Stomach (tissue), 9 donors: Measurements from ENCODE around the gene PYDC2. TPM values are rescaled to one million over a fixed set of nuclear protein-coding genes. Genes with fewer than 3 reads are reported as not detected.
A peak's percentile ranks its signal among the peaks of the same experiment; 100 is the strongest.

Source experiments
- DNase-seq, 2 donors: peaks; one replicate each; pipeline versions ENCODE4 v3.0.0 to v3.0.0-alpha.2; 2013 to 2019
- H3K27ac ChIP-seq, 5 donors: fragments of 200-600 bp in 4 of 5; sonication (generic) in 4 of 5; one replicate each; pipeline ENCODE4 v1.5.1; 2013 to 2019; ENCODE audit warnings: mild to moderate bottlenecking in 1 of 5, moderate library complexity in 1 of 5
- H3K27me3 ChIP-seq, 3 donors: fragments of 200-600 bp; sonication (generic); one replicate each; pipeline ENCODE4 v1.5.1; 2017 to 2019; ENCODE audit warnings: mixed run types in 1 of 3
- H3K36me3 ChIP-seq, 4 donors: fragments of 200-600 bp; sonication (generic); 1 replicate in 3 of 4; 2 replicates in 1 of 4; pipeline ENCODE4 v1.5.1; 2016 to 2019
- H3K4me1 ChIP-seq, 4 donors: fragments of 200-600 bp; sonication (generic); one replicate each; pipeline ENCODE4 v1.5.1; 2016 to 2019
- H3K4me3 ChIP-seq, 4 donors: fragments of 200-600 bp; sonication (generic) in 3 of 4; one replicate each; pipeline ENCODE4 v1.5.1; 2016 to 2019; ENCODE audit warnings: mild to moderate bottlenecking in 1 of 4
- H3K9me3 ChIP-seq, 4 donors: fragments of 200-600 bp; sonication (generic); one replicate each; pipeline ENCODE4 v1.5.1; 2016 to 2019
- EP300 ChIP-seq: sonication (generic); formaldehyde crosslinking; IDR thresholded peaks from one replicate; pipeline ENCODE4 v1.6.1; 2017; ENCODE audit warnings: antibody characterized with exemption
- POLR2A ChIP-seq, 4 donors: fragments of 450-650 bp; IDR thresholded peaks; one replicate each; pipeline ENCODE4 v1.6.1; 2016; ENCODE audit warnings: antibody characterized with exemption in 4 of 4, control low read depth in 2 of 4, mild to moderate bottlenecking in 1 of 4, moderate library complexity in 1 of 4
- POLR2AphosphoS5 ChIP-seq, 3 donors: sonication (generic); formaldehyde crosslinking; IDR thresholded peaks; one replicate each; pipeline ENCODE4 v1.6.1; 2016; ENCODE audit warnings: antibody characterized with exemption in 3 of 3
- WGBS, 5 donors: extraction: QIAGEN DNeasy Blood & Tissue Kit in 3 of 5; methylation state at CpG; one replicate each; pipeline versions ENCODE4 v1.1.5 to v1.1.7; 2013 to 2018; 5-methylcytosine and 5-hydroxymethylcytosine counted together
- intact Hi-C: fragments of 100-400 bp; cut with DNase I; formaldehyde crosslinking; loops from one replicate; pipeline ENCODE4 v1.15.1; 2023; ENCODE audit warnings: low total_unique reads
- polyA plus RNA-seq, 3 donors: library from polyadenylated mRNA; stranded (reverse); fragments of 200-250 nt; gene quantifications; one replicate each; pipeline ENCODE4 v1.2.3, GENCODE V29; 2013
- total RNA-seq, 5 donors: library from RNA; depleted of rRNA; stranded (reverse); fragments of >200 nt; gene quantifications; one replicate each; pipeline versions ENCODE4 v1.1.0 to v1.2.3, GENCODE V29; 2014 to 2016
- TF ChIP-seq, protein P1 (sequence below), 7 experiments: fragments of 450-650 bp in 4 of 7; fragments of 200-600 bp in 3 of 7; sonication (generic) in 3 of 7; IDR thresholded peaks; one replicate each; pipeline ENCODE4 v1.5.1; 2016 to 2019; ENCODE audit warnings: antibody characterized with exemption in 7 of 7, control low read depth in 2 of 7, mild to moderate bottlenecking in 1 of 7
- donor health status: healthy with polysubstance abuse.
- donor health status: Bipolar disorder and iron deficiency.
- donor health status: healthy.

PYDC2 gene
- total and polyA plus RNA-seq, 8 donors = not detected

DNA sequence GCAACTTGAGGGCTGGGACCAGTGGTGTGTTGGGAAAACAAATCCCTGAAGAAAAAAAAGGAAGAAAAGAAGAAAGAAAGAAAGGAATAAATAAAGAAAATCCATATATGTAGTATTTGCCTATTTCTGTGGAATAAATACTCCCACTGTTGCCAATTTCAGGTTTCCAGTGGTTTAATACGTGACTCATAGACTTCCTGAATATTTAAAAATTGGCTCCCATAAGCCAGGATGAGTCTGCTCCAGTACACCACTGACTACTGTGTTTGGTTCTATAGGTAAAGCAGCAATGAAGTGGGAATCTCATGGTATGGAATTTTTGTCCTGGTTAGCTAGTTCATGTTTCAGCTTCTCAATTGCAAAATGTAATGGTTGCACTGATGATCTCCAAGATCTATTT is 31.6 kb downstream of the PYDC2 start:
- DNase-seq = no peak
- intact Hi-C loops = no loop called here
- Histone ChIP-seq H3K36me3 (no peaks in the 10 kb centered on the region), H3K27me3 (no peaks in the 10 kb centered on the region), H3K4me1 (no peaks in the 10 kb centered on the region), H3K4me3 (no peak overlapping the region), H3K27ac (no peak overlapping the region), H3K9me3 (no peaks in the 10 kb centered on the region)
- TF ChIP-seq POLR2AphosphoS5 (IDR thresholded peaks at IDR 0.05) (no peak), EP300 (no peak), POLR2A (IDR thresholded peaks at IDR 0.05) (no peak)
- TF ChIP-seq, protein P1, sequence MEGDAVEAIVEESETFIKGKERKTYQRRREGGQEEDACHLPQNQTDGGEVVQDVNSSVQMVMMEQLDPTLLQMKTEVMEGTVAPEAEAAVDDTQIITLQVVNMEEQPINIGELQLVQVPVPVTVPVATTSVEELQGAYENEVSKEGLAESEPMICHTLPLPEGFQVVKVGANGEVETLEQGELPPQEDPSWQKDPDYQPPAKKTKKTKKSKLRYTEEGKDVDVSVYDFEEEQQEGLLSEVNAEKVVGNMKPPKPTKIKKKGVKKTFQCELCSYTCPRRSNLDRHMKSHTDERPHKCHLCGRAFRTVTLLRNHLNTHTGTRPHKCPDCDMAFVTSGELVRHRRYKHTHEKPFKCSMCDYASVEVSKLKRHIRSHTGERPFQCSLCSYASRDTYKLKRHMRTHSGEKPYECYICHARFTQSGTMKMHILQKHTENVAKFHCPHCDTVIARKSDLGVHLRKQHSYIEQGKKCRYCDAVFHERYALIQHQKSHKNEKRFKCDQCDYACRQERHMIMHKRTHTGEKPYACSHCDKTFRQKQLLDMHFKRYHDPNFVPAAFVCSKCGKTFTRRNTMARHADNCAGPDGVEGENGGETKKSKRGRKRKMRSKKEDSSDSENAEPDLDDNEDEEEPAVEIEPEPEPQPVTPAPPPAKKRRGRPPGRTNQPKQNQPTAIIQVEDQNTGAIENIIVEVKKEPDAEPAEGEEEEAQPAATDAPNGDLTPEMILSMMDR (IDR thresholded peaks at IDR 0.05) = no peak
- 59 to 83% (median 64%) methylated on average over 1 of the region's 1 CpG for WGBS, 5 donors

DNA sequence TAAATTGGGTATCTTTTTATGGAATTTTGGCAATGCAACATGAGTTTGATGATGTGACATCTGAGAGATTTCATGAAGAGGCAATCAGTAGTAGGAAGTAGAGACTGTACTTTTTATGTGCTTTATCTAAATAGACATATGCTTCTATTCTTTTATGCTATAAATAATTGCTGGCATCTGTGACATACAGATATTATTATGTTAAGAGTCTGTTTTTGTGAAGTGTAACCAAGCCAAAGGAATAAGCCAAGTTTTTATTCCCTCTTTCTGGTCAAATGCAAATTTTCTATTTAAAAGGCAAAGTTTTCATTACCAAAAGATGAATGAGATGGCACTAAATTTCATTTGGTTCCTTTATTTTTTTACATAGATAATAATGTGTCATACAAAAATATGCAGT is 32.4 kb downstream of the PYDC2 start:
- H3K9me3 ChIP-seq = no peaks in the 10 kb centered on the region
- H3K4me3 ChIP-seq = no peak overlapping the region
- TF ChIP-seq POLR2AphosphoS5 (IDR thresholded peaks at IDR 0.05) = no peak
- TF ChIP-seq, protein P1 (IDR thresholded peaks at IDR 0.05) = no peak
- no peak for TF ChIP-seq EP300
- TF ChIP-seq POLR2A (IDR thresholded peaks at IDR 0.05) = no peak
- no peaks in the 10 kb centered on the region for H3K36me3 ChIP-seq
- H3K4me1 ChIP-seq = no peaks in the 10 kb centered on the region
- no peaks in the 10 kb centered on the region for H3K27me3 ChIP-seq
- DNase-seq = no peak
- intact Hi-C loops = no loop called here
- H3K27ac ChIP-seq = no peak overlapping the region

DNA sequence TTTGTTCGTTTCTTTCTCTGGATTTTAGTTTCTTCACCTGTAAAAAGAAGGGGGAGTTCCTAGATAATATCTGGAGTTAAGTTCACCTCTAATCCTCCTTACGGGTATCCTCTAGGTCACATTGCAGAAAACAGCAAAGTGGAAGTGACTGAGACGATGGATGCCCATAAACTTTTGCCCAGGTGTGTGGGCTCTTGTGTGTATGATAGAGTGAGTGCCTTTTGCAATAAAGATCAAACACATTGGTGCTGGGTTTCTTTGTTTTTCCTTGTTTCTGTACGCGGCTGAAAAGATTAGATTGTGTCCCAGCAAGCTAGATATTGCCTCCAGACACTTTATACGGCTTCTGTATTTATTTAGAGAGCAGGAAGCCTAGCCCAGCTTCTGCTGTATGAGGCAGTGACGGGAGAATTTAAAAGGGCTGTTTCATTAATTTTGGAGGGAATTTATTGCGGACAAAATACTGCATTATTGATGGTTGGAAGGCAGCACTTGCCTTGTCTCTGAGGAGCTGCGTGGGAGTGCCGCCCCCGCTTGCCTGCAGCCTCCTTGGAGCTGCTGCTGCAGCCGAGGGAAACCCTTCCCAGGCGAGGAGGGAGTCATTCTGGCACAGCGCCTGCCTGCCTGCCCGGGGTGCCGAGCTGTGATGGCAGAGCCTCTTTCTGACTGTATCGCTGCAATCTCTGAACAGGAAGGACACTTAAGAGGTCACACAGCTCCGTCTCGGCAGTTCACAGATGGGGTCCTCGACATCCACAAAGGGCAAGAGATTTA is 38.5 kb downstream of the PYDC2 start:
- Histone ChIP-seq H3K36me3 (no peaks in the 10 kb centered on the region), H3K9me3 (no peaks in the 10 kb centered on the region), H3K4me1 (peaks cover 0 to 11% (median 7%) of the 10 kb centered on the region in 4 donors), H3K27ac (no peak overlapping the region), H3K27me3 (no peaks in the 10 kb centered on the region), H3K4me3 (peak overlapping the region in 1 of 4 donors; percentile 8)
- 11 to 19% (median 13%) methylated on average over 17 to 20 of the region's 20 CpGs for WGBS, 5 donors
- intact Hi-C loops = no loop called here
- TF ChIP-seq, protein P1 (IDR thresholded peaks at IDR 0.05) = no peak
- no peak for TF ChIP-seq POLR2AphosphoS5 (IDR thresholded peaks at IDR 0.05)
- TF ChIP-seq POLR2A (IDR thresholded peaks at IDR 0.05) = no peak
- no peak for TF ChIP-seq EP300
- DNase-seq = peak; percentile 36 to 65

DNA sequence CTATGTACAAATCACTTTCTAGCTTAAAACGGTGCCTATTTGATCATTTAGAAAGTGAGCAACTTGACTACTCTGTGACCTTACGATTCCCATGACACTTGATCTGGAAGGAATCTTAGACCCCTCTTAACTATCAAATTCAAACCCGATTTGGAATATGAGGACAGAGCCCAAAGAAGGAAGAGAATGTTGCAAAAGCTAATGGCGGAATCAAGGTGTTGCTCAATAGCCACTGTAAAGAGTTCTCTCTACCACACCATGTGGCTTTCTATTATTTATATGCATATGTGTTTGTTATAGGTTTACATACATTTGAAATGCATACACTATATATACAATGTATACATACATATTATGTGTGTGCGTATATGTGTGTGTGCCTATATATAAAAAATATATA is 39.9 kb downstream of the PYDC2 start:
- Histone ChIP-seq H3K27ac (no peak overlapping the region), H3K4me1 (peaks cover 0 to 11% (median 7%) of the 10 kb centered on the region in 4 donors), H3K4me3 (no peak overlapping the region), H3K9me3 (no peaks in the 10 kb centered on the region), H3K36me3 (no peaks in the 10 kb centered on the region), H3K27me3 (no peaks in the 10 kb centered on the region)
- 88 to 94% (median 91%) methylated on average over 5 of the region's 5 CpGs for WGBS, 5 donors
- intact Hi-C loops = no loop called here
- TF ChIP-seq POLR2AphosphoS5 (IDR thresholded peaks at IDR 0.05) = no peak
- no peak for DNase-seq

DNA sequence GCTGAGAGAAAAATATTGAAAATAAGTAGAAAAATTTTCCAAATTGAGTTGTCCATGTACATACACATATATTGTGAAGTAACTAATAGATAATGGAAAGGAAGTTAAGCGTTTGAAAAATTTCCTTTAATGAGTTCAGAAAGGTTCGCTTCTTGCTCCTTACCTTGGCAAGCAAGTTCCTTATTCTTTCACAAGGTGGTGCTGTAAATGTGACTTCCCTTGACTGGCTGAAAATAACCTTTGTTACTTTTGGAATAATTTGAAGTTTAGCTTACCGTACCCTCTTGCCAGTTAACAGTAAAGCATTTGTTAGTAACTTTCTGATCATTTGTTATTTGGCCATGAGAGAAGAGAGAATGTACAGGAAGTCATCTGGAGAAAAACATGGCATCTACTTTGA is 41.6 kb downstream of the PYDC2 start:
- no peak for TF ChIP-seq EP300
- TF ChIP-seq POLR2AphosphoS5 (IDR thresholded peaks at IDR 0.05) = no peak
- no peak for TF ChIP-seq POLR2A (IDR thresholded peaks at IDR 0.05)
- peak in 1 of 2 donors; percentile 21 for DNase-seq
- Histone ChIP-seq H3K4me3 (no peak overlapping the region), H3K36me3 (no peaks in the 10 kb centered on the region), H3K27me3 (no peaks in the 10 kb centered on the region), H3K4me1 (peaks cover 0 to 11% (median 7%) of the 10 kb centered on the region in 4 donors), H3K9me3 (no peaks in the 10 kb centered on the region), H3K27ac (no peak overlapping the region)
- intact Hi-C loops = no loop called here
- 35 to 55% (median 41%) methylated on average over 3 of the region's 3 CpGs for WGBS, 5 donors
